ENCODE results near the gene ABAT.
A peak's percentile ranks its signal among the peaks of the same experiment; 100 is the strongest.

- TF ChIP-seq POLR2A (IDR thresholded peaks at IDR 0.05; ENCODE audit: low read depth, low read length) = peak; percentile 99
- peak; percentile 57; the same call in 1 of the 2 replicates for TF ChIP-seq FOXK2 (IDR thresholded peaks at IDR 0.05)
- TF ChIP-seq ZNF384 (IDR thresholded peaks at IDR 0.05; ENCODE audit: borderline replicate concordance, low read depth, low read length) = no peak
- peak; percentile 94 for TF ChIP-seq GABPA (IDR thresholded peaks at IDR 0.05; ENCODE audit: low read depth)
- no peak for TF ChIP-seq NFYB (IDR thresholded peaks at IDR 0.05; ENCODE audit: insufficient read depth, low read depth, low read length)
- TF ChIP-seq, protein P1, sequence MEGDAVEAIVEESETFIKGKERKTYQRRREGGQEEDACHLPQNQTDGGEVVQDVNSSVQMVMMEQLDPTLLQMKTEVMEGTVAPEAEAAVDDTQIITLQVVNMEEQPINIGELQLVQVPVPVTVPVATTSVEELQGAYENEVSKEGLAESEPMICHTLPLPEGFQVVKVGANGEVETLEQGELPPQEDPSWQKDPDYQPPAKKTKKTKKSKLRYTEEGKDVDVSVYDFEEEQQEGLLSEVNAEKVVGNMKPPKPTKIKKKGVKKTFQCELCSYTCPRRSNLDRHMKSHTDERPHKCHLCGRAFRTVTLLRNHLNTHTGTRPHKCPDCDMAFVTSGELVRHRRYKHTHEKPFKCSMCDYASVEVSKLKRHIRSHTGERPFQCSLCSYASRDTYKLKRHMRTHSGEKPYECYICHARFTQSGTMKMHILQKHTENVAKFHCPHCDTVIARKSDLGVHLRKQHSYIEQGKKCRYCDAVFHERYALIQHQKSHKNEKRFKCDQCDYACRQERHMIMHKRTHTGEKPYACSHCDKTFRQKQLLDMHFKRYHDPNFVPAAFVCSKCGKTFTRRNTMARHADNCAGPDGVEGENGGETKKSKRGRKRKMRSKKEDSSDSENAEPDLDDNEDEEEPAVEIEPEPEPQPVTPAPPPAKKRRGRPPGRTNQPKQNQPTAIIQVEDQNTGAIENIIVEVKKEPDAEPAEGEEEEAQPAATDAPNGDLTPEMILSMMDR (IDR thresholded peaks at IDR 0.05 in 2 of 3, conservative IDR thresholded peaks at IDR 0.05 in 1 of 3; ENCODE audit: control insufficient read depth in 2 of 3, extremely low read depth in 1 of 3, insufficient read depth in 1 of 3, low read depth in 3 of 3, low read length in 3 of 3) = no peak
- TF ChIP-seq IKZF1 (conservative IDR thresholded peaks at IDR 0.05) = peak; percentile 92
- no peak for TF ChIP-seq CHD4 (IDR thresholded peaks at IDR 0.05)
Observed at GRCh38 chr16:8797364-8798173, 123.2 kb downstream of the ABAT start, which contains the start of the genes PMM2 and TMEM186.

Data from GM12878 (cell line).